GM19468 (cell line): ENCODE results near the gene C1orf232.

ENCODE experiments used
- ATAC-seq: cut with Tn5 transposase; IDR thresholded peaks from one replicate; pipeline ENCODE4 v1.9.1; 2021; ENCODE audit warnings: mild to moderate bottlenecking, moderate library complexity, moderate number of reproducible peaks; ENCODE audit not compliant: unreplicated experiment; ENCODE audit errors: extremely low read depth

The C1orf232 gene

GRCh38 chr1:26158908-26159742 lies 9.6 kb downstream of the C1orf232 start, which contains the start of gene FAM110D:
Gene FAM110D, plus strand, starts transcription at chr1:26159079. Its CDS starts 2,213 bp downstream, at chr1:26161292.
- no peak for ATAC-seq

- no peak for ATAC-seq
Measured at GRCh38 chr1:26158271-26158907, 10.4 kb downstream of the C1orf232 start.

GRCh38 chr1:26156285-26157038 lies 12.3 kb downstream of the C1orf232 start:
- ATAC-seq, result no peak

GRCh38 chr1:26155370-26156284 lies 13.1 kb downstream of the C1orf232 start:
- ATAC-seq, result no peak

GRCh38 chr1:26154750-26155149 lies 14.0 kb downstream of the C1orf232 start:
- ATAC-seq, result no peak

GRCh38 chr1:26153966-26154532 lies 14.7 kb downstream of the C1orf232 start:
- no peak for ATAC-seq

- ATAC-seq, result no peak
Measured at GRCh38 chr1:26148887-26149286, 19.9 kb downstream of the C1orf232 start.

- no peak for ATAC-seq
Measured at GRCh38 chr1:26145960-26146294, 22.8 kb downstream of the C1orf232 start.

GRCh38 chr1:26145041-26145959 lies 23.5 kb downstream of the C1orf232 start:
- ATAC-seq, result no peak

- no peak for ATAC-seq
Measured at GRCh38 chr1:26142159-26142558, 26.6 kb downstream of the C1orf232 start.

GRCh38 chr1:26138974-26139558 lies 29.7 kb downstream of the C1orf232 start:
- no peak for ATAC-seq

- ATAC-seq, result no peak
Measured at GRCh38 chr1:26134466-26134865, 34.3 kb downstream of the C1orf232 start.

- no peak for ATAC-seq
Measured at GRCh38 chr1:26132834-26133167, 36.0 kb downstream of the C1orf232 start.

- no peak for ATAC-seq
Measured at GRCh38 chr1:26132128-26132833, 36.5 kb downstream of the C1orf232 start.

GRCh38 chr1:26130695-26131094 lies 38.1 kb downstream of the C1orf232 start:
- ATAC-seq, result no peak

GRCh38 chr1:26129778-26130177 lies 39.0 kb downstream of the C1orf232 start:
- no peak for ATAC-seq

GRCh38 chr1:26127235-26128163 lies 41.3 kb downstream of the C1orf232 start:
- no peak for ATAC-seq
